K562 (cell line): ENCODE data around the gene TCF23. TPM values are rescaled to one million over a fixed set of nuclear protein-coding genes. Genes with fewer than 3 reads are reported as not detected.

Experiments
- C11orf30 ChIP-seq: fragments of 450-650 bp; IDR thresholded peaks from 2 replicates; pipeline ENCODE4 v1.6.1; 2016; ENCODE audit warnings: low read depth, mild to moderate bottlenecking
- EP400 ChIP-seq: fragments of 450-650 bp; IDR thresholded peaks from 2 replicates; pipeline ENCODE4 v1.6.1; 2017; ENCODE audit warnings: antibody characterized with exemption, mild to moderate bottlenecking, moderate library complexity
- FOXP1 ChIP-seq: sonication (generic); formaldehyde crosslinking; IDR thresholded peaks from 2 replicates; pipeline ENCODE4 v1.8.0; 2022; ENCODE audit warnings: mild to moderate bottlenecking, missing genetic modification reagents
- HDAC6 ChIP-seq: IDR thresholded peaks from 2 replicates; pipeline ENCODE4 v1.6.1; 2012; ENCODE audit warnings: low read depth, mild to moderate bottlenecking, control low read depth, inconsistent platforms, low read length, moderate library complexity
- HNRNPL ChIP-seq: fragments of 200-400 bp; formaldehyde crosslinking; IDR thresholded peaks from 2 replicates; pipeline ENCODE4 v1.6.1; 2017; ENCODE audit warnings: low read depth, mild to moderate bottlenecking, low read length
- NFATC3 ChIP-seq: fragments of 450-650 bp; IDR thresholded peaks from 2 replicates; pipeline ENCODE4 v1.6.1; 2017; ENCODE audit warnings: mild to moderate bottlenecking
- PTTG1 ChIP-seq: fragments of 450-650 bp; IDR thresholded peaks from 2 replicates; pipeline ENCODE4 v1.6.1; 2016; ENCODE audit warnings: low read depth, mild to moderate bottlenecking, missing genetic modification characterization, missing compliant biosample characterization
- SRSF3 ChIP-seq: fragments of 200-400 bp; formaldehyde crosslinking; IDR thresholded peaks from 2 replicates; pipeline ENCODE4 v1.6.1; 2016; ENCODE audit warnings: mild to moderate bottlenecking, low read length, moderate library complexity; ENCODE audit not compliant: insufficient read depth
- polyA plus RNA-seq, 8 experiments: library from polyadenylated mRNA; depleted of rRNA in 4 of 8; stranded (reverse) in 5 of 8; unstranded in 3 of 8; fragments of >200 nt; fragmentation: Nextera tagmentation in 2 of 8; fragmentation: Illumina TruSeq in 1 of 8; extraction: Ambion mirVana in 2 of 8; extraction: Trizol in 1 of 8; gene quantifications; 2 replicates each; pipeline versions ENCODE4 v1.2.1 to v1.2.3, GENCODE V29; 2011 to 2014; ENCODE audit warnings: inconsistent platforms in 1 of 8, missing spikeins in 1 of 8
- total RNA-seq, 7 experiments: library from RNA; depleted of rRNA in 6 of 7; stranded (reverse); fragments of >200 nt in 6 of 7; fragmentation: Illumina TruSeq in 2 of 7; extraction: Trizol in 2 of 7; gene quantifications; 2 replicates each; pipeline versions ENCODE4 v1.2.1 to v1.2.3, GENCODE V29; 2011 to 2021; ENCODE audit warnings: low replicate concordance in 1 of 7
- TF ChIP-seq, protein P1 (sequence below): fragments of 250-450 bp; sonication (Bioruptor Pico); IDR thresholded peaks from 2 replicates; pipeline ENCODE4 v1.8.0; 2021; ENCODE audit warnings: mild to moderate bottlenecking, moderate library complexity
- TF ChIP-seq, protein P2 (sequence below): fragments of 250-450 bp; sonication (Bioruptor Pico); IDR thresholded peaks from 2 replicates; pipeline ENCODE4 v1.8.0; 2022; ENCODE audit warnings: inconsistent platforms, mild to moderate bottlenecking, moderate library complexity, borderline replicate concordance
- TF ChIP-seq, protein P3 (sequence below): fragments of 450-650 bp; IDR thresholded peaks from 2 replicates; pipeline ENCODE4 v1.6.1; 2014; ENCODE audit warnings: low read depth, mild to moderate bottlenecking, moderate library complexity, borderline replicate concordance
- TF ChIP-seq, protein P4 (sequence below): sonication (generic); formaldehyde crosslinking; IDR thresholded peaks from 2 replicates; pipeline ENCODE4 v1.8.0; 2022; ENCODE audit warnings: mild to moderate bottlenecking, missing genetic modification reagents
- TF ChIP-seq, protein P5 (sequence below): fragments of 250-450 bp; sonication (Bioruptor Pico); IDR thresholded peaks from 2 replicates; pipeline ENCODE4 v1.4.0; 2020; ENCODE audit warnings: mild to moderate bottlenecking, moderate library complexity
- TF ChIP-seq, protein P6 (sequence below): fragments of 450-650 bp; formaldehyde crosslinking; IDR thresholded peaks from 2 replicates; pipeline ENCODE4 v1.4.0; 2020; ENCODE audit warnings: mild to moderate bottlenecking, moderate library complexity
- TF ChIP-seq, protein P7 (sequence below): fragments of 250-450 bp; sonication (Bioruptor Pico); IDR thresholded peaks from 2 replicates; pipeline ENCODE4 v1.5.1; 2021; ENCODE audit warnings: mild to moderate bottlenecking

Gene TCF23
- total and polyA plus RNA-seq, 9 of the 15 experiments (the other 6 are each of a cell fraction or from before 2014, with no cell fraction given) = 0.07 TPM; not detected in 8

DNA sequence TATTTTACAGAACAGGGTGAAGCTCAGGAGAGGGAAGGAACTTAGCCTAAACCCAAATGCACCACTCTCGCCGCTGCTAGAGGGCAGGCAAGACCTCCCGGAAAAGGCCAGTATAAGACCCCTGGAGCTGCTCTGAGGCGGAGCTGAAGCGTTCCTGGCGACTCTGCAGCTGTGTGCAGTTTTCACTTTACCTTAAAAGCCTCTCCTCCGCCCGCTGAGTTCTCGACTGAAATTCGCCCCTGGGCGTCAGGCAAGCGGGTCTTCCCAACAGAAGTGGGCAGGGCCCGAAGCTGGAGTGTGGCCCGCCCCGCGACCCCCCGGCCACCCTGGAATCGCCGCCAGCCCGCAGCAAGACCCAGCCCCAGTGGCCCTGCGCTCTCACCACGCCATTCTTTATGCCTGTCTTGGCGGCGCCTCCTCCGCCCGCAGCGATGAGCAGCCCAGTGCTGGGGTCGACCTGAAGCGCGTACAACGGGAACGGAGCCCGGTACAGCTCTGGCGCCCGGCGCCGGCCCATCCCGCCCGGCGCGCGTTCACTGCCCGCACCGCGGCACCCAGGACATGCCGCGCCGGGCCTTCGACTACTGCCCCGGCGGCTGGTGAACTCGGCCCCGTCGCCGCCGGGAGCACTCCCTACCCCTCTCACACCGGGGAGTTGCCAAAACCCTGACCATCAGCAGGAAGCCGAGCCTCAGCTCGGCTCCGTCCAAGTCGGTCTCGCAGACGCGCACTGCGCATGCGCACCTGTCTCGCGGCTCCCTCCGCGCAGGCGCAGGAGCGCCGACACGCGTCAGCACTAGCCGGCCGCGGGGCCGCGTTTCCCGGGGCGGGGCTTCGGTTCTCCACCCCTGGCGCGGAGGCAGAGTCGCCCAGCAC lies 14.7 kb upstream of the TCF23 start, which contains the start of gene PREB (continued):
- TF ChIP-seq, protein P1, sequence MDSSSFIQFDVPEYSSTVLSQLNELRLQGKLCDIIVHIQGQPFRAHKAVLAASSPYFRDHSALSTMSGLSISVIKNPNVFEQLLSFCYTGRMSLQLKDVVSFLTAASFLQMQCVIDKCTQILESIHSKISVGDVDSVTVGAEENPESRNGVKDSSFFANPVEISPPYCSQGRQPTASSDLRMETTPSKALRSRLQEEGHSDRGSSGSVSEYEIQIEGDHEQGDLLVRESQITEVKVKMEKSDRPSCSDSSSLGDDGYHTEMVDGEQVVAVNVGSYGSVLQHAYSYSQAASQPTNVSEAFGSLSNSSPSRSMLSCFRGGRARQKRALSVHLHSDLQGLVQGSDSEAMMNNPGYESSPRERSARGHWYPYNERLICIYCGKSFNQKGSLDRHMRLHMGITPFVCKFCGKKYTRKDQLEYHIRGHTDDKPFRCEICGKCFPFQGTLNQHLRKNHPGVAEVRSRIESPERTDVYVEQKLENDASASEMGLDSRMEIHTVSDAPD (CRISPR knock-in tag) = no peak
- no peak for TF ChIP-seq PTTG1
- TF ChIP-seq FOXP1 (CRISPR knock-in tag) = no peak
- TF ChIP-seq, protein P2, sequence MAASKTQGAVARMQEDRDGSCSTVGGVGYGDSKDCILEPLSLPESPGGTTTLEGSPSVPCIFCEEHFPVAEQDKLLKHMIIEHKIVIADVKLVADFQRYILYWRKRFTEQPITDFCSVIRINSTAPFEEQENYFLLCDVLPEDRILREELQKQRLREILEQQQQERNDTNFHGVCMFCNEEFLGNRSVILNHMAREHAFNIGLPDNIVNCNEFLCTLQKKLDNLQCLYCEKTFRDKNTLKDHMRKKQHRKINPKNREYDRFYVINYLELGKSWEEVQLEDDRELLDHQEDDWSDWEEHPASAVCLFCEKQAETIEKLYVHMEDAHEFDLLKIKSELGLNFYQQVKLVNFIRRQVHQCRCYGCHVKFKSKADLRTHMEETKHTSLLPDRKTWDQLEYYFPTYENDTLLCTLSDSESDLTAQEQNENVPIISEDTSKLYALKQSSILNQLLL (CRISPR knock-in tag) = no peak
- TF ChIP-seq HNRNPL = no peak
- no peak; the same call in 1 of the 2 replicates for TF ChIP-seq C11orf30
- TF ChIP-seq, protein P3, sequence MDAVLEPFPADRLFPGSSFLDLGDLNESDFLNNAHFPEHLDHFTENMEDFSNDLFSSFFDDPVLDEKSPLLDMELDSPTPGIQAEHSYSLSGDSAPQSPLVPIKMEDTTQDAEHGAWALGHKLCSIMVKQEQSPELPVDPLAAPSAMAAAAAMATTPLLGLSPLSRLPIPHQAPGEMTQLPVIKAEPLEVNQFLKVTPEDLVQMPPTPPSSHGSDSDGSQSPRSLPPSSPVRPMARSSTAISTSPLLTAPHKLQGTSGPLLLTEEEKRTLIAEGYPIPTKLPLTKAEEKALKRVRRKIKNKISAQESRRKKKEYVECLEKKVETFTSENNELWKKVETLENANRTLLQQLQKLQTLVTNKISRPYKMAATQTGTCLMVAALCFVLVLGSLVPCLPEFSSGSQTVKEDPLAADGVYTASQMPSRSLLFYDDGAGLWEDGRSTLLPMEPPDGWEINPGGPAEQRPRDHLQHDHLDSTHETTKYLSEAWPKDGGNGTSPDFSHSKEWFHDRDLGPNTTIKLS = peak; percentile 74; the same call in 1 of the 2 replicates
- TF ChIP-seq, protein P4, sequence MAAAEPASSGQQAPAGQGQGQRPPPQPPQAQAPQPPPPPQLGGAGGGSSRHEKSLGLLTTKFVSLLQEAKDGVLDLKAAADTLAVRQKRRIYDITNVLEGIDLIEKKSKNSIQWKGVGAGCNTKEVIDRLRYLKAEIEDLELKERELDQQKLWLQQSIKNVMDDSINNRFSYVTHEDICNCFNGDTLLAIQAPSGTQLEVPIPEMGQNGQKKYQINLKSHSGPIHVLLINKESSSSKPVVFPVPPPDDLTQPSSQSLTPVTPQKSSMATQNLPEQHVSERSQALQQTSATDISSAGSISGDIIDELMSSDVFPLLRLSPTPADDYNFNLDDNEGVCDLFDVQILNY (CRISPR knock-in tag) = no peak
- TF ChIP-seq EP400 = peak; percentile 18; the same call in 1 of the 2 replicates
- TF ChIP-seq, protein P5, sequence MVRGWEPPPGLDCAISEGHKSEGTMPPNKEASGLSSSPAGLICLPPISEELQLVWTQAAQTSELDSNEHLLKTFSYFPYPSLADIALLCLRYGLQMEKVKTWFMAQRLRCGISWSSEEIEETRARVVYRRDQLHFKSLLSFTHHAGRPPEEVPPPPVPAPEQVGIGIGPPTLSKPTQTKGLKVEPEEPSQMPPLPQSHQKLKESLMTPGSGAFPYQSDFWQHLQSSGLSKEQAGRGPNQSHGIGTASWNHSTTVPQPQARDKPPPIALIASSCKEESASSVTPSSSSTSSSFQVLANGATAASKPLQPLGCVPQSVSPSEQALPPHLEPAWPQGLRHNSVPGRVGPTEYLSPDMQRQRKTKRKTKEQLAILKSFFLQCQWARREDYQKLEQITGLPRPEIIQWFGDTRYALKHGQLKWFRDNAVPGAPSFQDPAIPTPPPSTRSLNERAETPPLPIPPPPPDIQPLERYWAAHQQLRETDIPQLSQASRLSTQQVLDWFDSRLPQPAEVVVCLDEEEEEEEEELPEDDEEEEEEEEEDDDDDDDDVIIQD (CRISPR knock-in tag) = no peak
- TF ChIP-seq, protein P6, sequence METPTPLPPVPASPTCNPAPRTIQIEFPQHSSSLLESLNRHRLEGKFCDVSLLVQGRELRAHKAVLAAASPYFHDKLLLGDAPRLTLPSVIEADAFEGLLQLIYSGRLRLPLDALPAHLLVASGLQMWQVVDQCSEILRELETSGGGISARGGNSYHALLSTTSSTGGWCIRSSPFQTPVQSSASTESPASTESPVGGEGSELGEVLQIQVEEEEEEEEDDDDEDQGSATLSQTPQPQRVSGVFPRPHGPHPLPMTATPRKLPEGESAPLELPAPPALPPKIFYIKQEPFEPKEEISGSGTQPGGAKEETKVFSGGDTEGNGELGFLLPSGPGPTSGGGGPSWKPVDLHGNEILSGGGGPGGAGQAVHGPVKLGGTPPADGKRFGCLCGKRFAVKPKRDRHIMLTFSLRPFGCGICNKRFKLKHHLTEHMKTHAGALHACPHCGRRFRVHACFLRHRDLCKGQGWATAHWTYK (CRISPR knock-in tag) = peak; percentile 54; the same call in 1 of the 2 replicates
- no peak for TF ChIP-seq HDAC6
- TF ChIP-seq NFATC3 = no peak
- 0 out of 2 replicates have a peak, but pooled peaks have one; percentile 36 for TF ChIP-seq SRSF3
- TF ChIP-seq, protein P7, sequence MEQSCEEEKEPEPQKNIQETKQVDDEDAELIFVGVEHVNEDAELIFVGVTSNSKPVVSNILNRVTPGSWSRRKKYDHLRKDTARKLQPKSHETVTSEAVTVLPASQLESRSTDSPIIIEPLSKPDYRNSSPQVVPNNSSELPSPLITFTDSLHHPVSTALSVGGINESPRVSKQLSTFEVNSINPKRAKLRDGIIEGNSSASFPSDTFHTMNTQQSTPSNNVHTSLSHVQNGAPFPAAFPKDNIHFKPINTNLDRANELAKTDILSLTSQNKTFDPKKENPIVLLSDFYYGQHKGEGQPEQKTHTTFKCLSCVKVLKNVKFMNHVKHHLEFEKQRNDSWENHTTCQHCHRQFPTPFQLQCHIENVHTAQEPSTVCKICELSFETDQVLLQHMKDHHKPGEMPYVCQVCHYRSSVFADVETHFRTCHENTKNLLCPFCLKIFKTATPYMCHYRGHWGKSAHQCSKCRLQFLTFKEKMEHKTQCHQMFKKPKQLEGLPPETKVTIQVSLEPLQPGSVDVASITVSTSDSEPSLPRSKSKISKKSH (CRISPR knock-in tag) = no peak
